Thyroid gland (tissue), 4 donors: ENCODE measurements around the gene MS4A13.

Experiments used
- CTCF ChIP-seq, 6 experiments: fragments of 200-600 bp in 3 of 6; fragments of 450-650 bp in 3 of 6; sonication (generic) in 3 of 6; IDR thresholded peaks; one replicate each; pipeline ENCODE4 v1.5.1; 2016 to 2019; ENCODE audit warnings: antibody characterized with exemption in 6 of 6, mild to moderate bottlenecking in 2 of 6, inconsistent platforms in 1 of 6, moderate library complexity in 1 of 6
- POLR2A ChIP-seq, 2 donors: fragments of 450-650 bp; IDR thresholded peaks; one replicate each; pipeline ENCODE4 v1.6.1; 2017; ENCODE audit warnings: antibody characterized with exemption in 2 of 2, mild to moderate bottlenecking in 2 of 2, moderate library complexity in 1 of 2

GRCh38 chr11:60511393-60511792, 3.8 kb upstream of the MS4A13 start:
- no peak for TF ChIP-seq CTCF (IDR thresholded peaks at IDR 0.05)
- no peak for TF ChIP-seq POLR2A (IDR thresholded peaks at IDR 0.05)
